Measurements from ENCODE around the gene SCAF8.
"Not testable (repeated sequence)": the region's sequence is repeated elsewhere in the genome, so short reads cannot be mapped to it uniquely, and the experiment has no call there.

Gene SCAF8, protein sequence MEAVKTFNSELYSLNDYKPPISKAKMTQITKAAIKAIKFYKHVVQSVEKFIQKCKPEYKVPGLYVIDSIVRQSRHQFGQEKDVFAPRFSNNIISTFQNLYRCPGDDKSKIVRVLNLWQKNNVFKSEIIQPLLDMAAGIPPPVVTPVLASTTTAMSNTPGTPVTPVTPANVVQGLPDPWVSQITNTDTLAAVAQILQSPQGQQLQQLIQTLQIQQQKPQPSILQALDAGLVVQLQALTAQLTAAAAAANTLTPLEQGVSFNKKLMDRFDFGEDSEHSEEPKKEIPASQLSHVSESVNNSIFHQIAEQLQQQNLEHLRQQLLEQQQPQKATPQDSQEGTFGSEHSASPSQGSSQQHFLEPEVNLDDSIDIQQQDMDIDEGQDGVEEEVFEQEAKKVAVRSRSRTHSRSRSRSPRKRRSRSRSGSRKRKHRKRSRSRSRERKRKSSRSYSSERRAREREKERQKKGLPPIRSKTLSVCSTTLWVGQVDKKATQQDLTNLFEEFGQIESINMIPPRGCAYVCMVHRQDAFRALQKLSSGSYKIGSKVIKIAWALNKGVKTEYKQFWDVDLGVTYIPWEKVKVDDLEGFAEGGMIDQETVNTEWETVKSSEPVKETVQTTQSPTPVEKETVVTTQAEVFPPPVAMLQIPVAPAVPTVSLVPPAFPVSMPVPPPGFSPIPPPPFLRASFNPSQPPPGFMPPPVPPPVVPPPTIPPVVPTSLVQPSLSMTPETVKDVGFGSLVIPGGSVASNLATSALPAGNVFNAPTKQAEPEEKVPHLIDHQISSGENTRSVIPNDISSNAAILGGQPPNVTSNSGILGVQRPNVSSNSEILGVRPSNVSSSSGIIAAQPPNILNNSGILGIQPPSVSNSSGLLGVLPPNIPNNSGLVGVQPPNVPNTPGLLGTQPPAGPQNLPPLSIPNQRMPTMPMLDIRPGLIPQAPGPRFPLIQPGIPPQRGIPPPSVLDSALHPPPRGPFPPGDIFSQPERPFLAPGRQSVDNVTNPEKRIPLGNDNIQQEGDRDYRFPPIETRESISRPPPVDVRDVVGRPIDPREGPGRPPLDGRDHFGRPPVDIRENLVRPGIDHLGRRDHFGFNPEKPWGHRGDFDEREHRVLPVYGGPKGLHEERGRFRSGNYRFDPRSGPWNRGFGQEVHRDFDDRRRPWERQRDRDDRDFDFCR (N-terminal part only)

DNA sequence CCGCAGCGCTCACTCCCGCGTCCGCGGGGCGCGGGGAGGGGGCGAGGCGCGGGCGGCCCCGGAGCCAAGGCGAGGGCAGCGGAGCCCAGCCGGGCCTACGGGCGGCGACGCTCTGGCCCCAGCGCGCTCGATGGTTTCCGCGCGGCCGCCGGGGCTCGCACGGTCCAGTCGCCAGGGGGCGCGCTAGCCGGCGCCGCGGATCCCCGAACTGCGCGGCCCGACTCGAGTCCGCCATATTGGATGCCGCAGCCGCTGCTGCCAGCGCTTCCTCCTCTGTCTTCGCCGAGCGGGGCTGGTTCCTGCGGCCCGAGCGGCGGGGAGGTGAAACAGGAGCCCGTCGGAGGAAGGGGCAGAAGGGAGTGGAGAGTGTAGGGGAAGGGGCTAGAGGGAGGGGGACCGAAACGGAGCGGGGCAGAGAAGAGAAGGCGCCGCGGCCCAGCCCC lies at the start of gene SCAF8:
SCAF8 (plus strand) TSS at position 234 of the 443 bp plus-strand sequence. CDS start 485 bp downstream, outside the sequence.
- intact Hi-C loops (cut with DNase I) = loop anchor here (1.0 to 5.0 kb wide), 4 partner anchors 56 to 579 kb away; partner anchors contain the start of gene TFB1M
- DNase-seq = peak; percentile 67 to 97 (median 78)

DNA sequence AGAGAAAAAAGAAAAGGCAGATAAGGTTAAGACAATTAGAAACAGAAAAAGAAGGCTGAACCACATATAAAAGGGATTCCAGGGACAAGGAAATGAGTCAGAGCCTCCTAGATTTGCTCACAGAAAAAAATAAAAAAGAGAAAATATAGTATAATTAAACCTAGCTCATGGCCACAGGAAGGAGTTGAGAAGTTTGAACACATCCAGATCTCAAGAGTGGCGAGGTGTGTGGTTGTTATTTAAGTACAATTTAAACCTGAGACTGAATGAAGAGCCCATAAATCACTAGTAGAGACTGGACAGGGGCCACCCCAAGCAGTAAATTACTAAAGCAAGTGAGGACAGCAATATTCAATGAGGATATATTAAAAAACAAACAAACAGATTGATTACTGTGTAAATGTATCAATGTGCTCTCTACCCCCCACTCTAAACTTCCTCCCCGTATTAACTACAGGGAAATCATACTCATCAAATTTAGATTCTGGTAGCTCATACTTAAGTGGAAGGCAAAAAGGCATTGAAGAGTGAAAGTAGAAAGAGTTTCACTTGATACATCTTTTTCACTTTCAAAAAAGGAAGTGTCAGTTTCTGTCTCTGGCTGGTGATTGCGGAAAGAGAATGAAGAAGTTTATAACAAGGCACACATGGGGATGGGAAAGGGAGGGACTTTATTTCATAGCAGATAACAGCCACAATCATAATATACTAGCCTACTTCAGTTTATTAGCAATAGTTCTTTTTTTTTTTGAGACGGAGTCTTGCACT lies 49.3 kb upstream of the SCAF8 start:
- intact Hi-C loops (cut with DNase I) = no loop called here
- no peak for DNase-seq

DNA sequence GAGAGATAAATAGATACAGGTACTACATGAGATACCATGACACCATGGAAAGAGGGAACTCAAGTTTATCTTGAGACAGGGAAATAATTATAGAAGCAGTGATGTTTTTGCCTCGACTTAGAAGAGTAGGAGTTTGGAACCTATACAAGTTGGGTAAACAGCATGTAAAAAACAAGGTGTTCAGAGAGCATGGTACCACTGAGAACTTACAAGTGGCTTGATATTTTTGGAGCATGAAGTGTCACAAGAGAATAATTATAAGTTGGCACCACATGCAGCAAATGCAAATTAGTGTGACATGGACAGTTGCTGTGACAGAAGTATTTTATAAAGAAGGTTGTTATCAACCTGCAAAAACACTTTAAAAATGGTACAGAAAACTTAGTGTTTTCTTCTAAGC lies 47.1 kb upstream of the SCAF8 start:
- DNase-seq = no peak
- intact Hi-C loops (cut with DNase I) = no loop called here

DNA sequence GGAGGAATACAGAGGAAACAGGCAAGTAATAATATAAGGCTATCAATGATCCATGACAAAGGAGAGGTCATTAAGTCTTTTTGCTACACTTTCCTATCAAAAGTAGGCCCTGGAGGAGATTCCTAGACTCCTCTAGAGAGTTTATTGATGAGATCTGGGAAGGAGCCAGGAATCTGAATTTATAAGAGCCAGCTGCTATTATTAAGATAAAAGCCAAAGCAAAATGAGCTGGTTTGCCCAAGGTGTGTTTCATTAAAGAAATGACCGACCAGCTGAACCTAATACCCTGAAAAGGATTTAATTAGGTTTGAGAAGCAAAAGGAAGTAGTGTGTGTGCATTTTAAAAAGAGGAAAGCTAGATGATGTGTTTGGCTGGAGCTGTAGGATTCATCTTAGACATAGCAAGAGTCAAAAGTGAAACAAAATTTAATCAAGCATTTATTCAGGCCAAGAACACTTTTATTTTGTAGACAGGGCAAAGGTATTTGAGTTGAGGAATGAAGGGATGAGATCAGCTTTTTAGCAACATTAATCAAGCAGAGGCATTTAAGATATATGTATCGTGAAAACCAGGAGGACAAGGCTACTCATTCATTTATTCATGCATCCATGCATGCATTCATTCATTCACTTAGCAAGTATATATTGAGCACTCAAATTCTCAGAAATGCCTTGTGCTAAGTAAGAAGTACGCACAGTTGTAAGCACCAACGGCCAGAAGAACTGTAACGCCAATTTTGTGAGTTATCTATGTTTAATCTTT lies 43.5 kb upstream of the SCAF8 start:
- no peak for DNase-seq
- intact Hi-C loops (cut with DNase I) = no loop called here

DNA sequence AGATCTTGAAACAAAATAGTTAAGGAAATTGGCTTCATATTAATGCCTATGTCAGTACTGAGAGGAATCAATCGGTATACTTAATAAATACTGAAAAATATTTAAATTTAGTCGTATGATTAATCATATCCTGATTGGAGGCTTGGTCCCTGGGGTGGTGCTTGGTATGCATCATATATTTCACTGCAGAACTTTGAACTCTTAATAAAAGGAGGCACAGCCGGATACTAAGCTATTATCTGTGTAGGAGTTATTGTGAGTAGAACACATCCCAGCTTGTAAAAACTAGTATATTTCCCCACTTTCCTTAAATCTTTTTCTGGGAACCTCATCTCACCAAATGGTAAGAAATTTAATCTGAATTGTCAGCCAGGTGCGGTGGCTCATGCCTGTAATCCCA lies 42.4 kb upstream of the SCAF8 start:
- intact Hi-C loops (cut with DNase I) = no loop called here
- DNase-seq = no peak

DNA sequence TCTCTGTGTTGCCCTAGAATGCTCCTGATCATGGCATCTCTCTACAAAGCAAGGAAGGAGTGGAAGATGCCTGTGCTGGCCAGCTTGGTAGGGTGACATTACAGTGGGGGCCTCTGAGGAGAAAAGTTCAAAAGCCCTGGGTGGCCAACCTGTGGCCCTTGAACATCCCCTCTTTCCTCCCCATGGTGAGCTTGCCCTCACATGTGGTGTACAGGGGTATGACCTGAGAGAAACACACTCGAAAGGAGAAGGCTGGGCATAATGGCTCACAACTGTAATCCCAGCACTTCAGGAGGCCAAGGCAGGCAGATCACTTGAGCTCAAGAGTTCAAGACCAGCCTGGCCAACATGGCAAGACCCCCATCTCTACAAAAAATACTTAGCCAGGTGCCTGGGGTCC lies 36.6 kb upstream of the SCAF8 start:
- DNase-seq = no peak
- intact Hi-C loops (cut with DNase I) = no loop called here

DNA sequence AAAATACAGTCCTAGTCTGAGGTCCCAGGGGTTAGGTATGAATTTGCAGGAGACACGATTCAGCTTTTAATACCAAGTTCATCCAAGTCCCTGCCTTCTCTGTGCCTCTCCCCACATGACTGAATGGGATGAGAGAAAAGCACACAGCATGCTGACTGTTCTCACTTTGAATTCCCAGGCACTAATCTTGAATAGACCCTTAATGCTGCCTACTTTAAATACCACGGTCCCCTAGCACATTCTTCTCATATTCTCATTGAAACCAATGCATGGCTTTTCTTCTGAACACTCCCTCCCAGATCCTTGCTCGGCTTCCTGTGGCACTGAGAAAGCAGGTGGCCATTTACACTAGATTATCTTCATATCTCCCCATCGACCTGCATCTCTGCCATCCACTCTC lies 30.1 kb upstream of the SCAF8 start:
- intact Hi-C loops (cut with DNase I) = no loop called here
- DNase-seq = no peak

DNA sequence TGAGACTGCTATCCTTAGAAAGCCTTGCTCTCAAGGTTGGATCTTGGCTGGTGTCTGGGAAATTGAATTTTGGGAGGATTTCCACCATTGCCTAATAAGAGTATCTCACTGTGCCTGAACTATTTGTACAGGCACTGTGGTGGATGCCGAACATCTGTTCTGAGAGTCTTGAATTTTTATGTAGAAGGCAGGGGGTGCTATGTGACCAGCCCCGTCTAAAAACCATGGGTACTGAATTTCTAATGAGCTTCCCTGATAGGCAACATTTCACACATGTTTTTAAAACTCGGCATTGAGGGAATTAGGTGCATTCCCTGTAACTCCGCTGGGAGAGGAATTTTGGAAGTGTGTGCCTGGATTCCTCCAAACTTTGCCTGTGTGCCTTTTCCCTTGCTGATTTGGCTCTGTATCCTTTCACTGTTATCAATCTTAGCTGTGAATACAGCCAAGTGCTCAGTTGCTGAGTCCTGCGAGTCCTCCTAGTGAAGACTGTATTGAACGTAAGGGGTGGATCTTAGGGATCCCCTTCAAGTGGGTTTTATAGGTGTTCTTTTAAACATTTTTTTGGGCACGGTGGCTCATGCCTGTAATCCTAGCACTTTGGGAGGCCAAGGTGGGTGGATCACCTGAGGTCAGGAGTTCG lies 27.6 kb upstream of the SCAF8 start:
- intact Hi-C loops (cut with DNase I) = no loop called here
- no peak for DNase-seq

DNA sequence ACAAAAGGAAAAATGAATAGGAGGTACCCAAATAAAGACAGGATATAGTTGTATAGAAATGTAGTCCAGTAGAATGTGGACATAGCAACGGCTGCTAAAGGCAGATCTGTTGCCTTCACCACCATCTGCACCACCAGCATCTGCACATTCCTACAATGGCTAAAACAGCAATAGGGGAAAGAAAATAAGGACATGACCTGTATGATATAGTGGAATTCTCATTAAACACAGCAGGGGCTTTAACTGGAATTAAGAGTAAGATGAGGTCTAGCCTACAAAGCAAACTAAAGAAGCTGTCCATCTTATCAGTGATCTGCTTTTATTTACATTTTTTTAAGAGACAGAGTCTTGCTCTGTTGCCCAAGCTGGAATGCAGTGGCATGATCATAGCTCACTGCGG lies 26.8 kb upstream of the SCAF8 start:
- no peak for DNase-seq
- intact Hi-C loops (cut with DNase I) = no loop called here

DNA sequence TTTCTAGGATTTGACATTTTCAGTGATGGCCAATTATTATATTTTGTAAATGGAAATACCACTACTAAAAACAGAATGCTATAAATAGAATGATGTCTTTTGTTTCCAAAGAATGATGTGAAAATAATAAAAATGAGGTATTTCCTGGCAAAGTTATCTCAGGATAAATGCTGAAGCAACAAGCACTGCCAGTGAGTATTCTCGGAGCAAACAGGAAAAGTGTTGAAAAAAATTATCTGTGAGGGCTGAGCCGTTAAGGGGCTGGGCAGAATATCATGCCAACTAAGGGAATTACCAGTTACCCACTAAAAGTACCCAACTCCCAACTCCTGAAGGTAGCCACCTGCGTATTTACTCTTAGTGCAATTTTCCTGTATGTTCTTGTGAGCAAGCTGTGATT lies 23.6 kb upstream of the SCAF8 start:
- intact Hi-C loops (cut with DNase I) = no loop called here
- DNase-seq = no peak

DNA sequence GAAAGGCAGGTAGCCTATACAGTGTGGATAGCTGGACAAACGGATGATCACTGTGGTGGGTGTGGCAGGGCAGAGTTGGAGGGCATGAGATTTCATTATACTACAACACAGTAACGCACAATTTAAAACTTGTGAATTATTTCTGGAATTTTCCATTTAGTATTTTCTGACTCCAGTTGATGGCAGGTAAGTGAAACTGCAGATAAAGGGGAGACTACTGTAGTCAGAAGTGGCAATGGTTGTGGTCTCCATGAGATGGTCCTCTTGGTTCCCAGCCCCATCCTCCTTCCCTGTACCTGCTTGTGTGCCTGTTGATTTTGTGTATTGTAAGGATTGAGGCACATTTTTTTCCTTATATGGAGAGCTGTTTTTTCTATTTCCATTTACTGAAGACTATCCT lies 22.5 kb upstream of the SCAF8 start:
- no peak for DNase-seq
- intact Hi-C loops (cut with DNase I) = no loop called here

DNA sequence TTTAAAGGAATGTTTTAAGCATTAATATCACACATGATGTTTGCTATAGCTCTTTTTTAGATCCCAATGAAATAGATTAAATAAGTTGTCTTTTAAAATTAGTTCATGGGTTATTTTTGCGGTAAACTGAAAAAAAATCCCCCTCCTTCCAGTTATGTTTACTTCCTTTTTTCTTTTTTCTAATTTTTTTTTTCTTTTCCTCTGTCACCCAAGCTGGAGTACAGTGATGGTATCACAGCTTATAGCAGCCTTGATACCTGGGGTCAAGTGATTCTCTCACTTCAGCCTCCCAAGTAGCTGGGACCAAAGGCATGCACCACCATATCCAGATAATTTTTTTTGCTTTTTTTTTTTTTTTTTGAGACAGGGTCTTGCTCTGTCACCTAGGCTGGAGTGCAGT lies 17.8 kb upstream of the SCAF8 start:
- DNase-seq = no peak
- intact Hi-C loops (cut with DNase I) = no loop called here

DNA sequence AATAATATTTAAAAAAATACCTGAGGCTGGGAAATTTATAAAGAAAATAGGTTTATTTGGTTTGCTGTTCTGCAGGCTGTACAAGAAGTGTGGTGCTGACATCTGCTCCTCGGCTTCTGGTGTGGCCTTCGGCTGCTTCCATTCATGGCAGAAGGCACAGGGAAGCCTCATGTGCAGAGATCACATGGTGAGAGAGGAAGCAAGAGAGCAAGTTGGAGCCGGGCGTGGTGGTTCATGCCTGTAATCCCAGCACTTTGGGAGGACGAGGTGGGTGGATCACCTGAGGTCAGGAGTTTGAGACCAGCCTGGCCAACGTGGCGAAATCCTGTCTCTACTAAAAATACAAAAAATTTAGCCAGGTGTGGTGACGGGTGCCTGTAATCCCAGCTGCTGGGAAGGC lies 16.9 kb upstream of the SCAF8 start:
- DNase-seq; intact Hi-C loops (cut with DNase I): not testable (repeated sequence)

DNA sequence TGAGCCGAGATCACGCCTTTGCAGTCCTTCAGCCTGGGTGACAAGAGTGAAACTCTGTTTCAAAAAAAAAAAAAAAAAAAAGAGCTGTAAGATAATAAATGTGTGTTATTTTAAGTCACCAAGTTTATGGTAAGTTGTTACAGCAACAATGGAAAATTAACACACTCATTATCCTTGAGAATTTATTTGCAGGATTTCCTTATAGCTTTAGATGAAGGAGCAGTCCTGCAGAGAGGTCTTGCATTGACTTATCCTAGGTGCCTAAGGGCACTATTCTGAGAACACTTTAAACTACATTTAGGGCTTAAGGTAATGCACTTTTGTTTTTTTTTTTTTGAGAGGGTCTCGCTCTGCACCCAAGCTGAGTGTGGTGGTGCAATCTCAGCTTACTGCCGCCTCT lies 13.8 kb upstream of the SCAF8 start:
- DNase-seq = no peak
- intact Hi-C loops (cut with DNase I) = no loop called here

DNA sequence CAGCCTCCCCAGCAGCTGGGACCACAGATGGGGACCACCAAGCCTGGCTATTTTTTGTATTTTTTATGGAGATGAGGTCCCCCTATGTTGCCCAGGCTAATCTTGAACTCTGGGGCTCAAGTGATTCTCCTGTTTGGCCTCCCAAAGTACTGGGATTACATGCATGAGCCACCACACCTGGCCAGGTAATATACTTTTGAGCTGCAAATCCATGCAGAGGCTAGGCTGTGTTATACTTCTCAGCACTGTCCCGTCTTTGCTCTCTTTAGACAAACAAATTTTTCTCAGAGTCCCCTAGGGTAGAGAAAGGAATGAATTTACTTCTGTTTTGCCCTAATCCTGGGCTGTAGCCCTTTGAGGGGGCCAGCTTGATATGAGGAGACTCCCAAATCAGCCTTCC lies 13.4 kb upstream of the SCAF8 start:
- no peak for DNase-seq

DNA sequence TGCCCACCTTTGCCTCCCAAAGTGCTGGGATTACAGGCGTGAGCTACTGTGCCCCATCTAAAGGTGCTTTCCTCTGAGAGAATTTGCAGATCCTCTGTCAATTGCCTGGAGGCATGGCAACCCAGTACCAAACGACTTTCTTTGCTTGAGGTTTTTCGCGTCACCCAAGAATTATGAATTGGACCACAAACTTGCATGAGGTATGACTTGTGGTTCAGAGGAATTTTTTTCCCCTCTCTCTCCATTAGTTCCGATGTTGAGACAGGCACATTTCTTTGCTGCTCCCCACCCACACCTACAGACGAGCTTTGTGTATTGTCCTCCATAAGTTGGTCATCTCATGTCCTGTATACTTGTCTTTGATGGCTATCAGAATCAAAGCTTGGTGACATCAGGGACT lies 11.8 kb upstream of the SCAF8 start:
- DNase-seq = no peak

More for the DNA sequence above, 13.4 kb upstream of the SCAF8 start:
- intact Hi-C loops (cut with DNase I) = no loop called here

DNA sequence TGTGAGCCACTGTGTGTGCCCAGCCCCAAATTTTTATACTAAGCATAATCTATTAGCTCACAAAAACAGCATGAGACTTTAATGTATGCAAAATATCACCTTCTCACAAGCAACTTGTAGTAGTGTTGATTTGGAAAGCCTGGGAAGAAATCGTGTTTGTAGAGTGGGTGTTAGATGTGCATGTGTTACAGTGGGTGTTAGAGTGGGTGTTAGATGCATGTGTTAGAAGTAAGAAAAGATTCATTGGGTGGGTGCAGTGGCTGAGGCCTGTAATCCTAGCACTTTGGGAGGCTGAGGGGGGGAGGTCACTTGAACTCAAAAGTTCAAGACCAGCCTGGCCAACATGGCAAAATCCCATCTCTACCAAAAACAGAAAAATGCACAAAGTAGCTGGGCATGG lies 6.3 kb upstream of the SCAF8 start:
- DNase-seq = no peak
- intact Hi-C loops (cut with DNase I) = no loop called here

More for the DNA sequence above, 11.8 kb upstream of the SCAF8 start:
- intact Hi-C loops (cut with DNase I) = no loop called here

DNA sequence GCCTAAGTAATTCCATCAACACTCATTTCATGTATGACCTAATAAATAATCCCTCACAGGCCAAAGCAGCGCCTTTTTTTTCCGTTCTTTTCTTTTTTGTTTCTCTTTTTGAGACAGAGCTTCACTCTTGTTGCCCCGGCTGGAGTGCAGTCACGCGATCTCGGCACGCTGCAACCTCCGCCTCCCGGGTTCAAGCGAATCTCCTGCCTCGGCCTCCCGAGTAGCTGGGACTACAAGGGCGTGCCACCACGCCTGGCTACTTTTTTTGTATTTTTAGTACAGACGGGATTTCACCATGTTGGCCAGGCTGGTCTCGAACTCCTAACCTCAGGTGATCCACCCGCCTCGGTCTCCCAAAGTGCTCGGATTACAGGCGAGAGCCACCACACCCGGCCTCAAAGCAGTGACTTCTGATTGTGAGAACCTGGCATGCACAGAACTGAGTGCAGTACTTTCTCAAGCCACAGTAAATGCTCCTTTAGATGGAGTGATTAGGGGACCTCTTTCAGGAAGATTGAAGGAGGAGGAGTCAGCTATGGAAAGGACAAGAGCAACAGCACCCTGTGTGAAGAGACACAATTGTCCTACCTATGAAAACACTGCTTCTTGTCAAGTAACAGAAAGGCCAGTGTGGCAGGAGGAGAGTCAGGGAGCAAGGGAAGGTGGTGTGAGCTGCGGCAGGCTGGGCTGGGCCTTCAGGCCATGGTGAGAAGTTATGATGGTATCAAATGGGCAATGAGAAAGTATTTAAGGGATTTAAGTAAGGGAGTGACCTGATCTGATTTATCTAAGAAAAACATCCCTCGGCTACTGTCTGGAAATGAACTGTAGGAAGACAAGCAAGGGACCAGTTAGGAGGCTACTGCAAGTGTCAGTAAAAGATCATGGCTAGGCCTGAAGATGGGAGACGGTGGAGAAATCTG lies 1.7 kb upstream of the SCAF8 start:
- intact Hi-C loops (cut with DNase I) = loop anchor here (2.0 to 5.0 kb wide), 3 partner anchors 54 to 581 kb away; partner anchors contain the start of gene TFB1M
- peak in 1 of 10 donors; percentile 60 for DNase-seq

Data from posterior cingulate gyrus (tissue), 11 donors.